IMR-90 (cell line): ENCODE measurements around the gene AUTS2. TPM values are rescaled to one million over a fixed set of nuclear protein-coding genes. Genes with fewer than 3 reads are reported as not detected.

Source experiments
- ATAC-seq: fragments of 200-7000 bp; cut with Tn5 transposase; 2 replicates; pipeline ENCODE4 v1.9.1; 2020; ENCODE audit warnings: low read depth, mild to moderate bottlenecking, moderate library complexity
- BruUV-seq: library from RNA; stranded (reverse); fragments of 400-500 nt; replicated peaks from 2 replicates; lab custom pipeline; 2021; lab: Mats Ljungman, UMichigan
- CTCF ChIA-PET: fragments of 300-600 bp; formaldehyde crosslinking; extraction: SDS; loops from one replicate; lab custom pipeline; 2021; ENCODE audit warnings: antibody characterized with exemption; lab: Yijun Ruan, JAX
- POLR2A ChIA-PET: fragments of 300-600 bp; sonication (Branson Sonifier 250); formaldehyde crosslinking; loops from one replicate; lab custom pipeline; 2022; ENCODE audit warnings: antibody characterized with exemption; ENCODE audit not compliant: unreplicated experiment; lab: Charles Lee
- DNase-seq: peaks from one replicate; pipeline ENCODE4 v3.0.0; 2013
- H2AFZ ChIP-seq: replicated peaks from 2 replicates; pipeline ENCODE3; 2013; ENCODE audit warnings: low read length, mild to moderate bottlenecking; ENCODE audit not compliant: poor library complexity
- H2AK5ac ChIP-seq: 2 replicates; pipeline ENCODE4 v1.6.1; 2013; ENCODE audit warnings: low read depth, low read length, inconsistent platforms
- H2AK9ac ChIP-seq: replicated peaks from 2 replicates; pipeline ENCODE3; 2013; ENCODE audit warnings: mild to moderate bottlenecking, low read depth, low read length, moderate library complexity; ENCODE audit not compliant: poor library complexity
- H2BK120ac ChIP-seq: 2 replicates; pipeline ENCODE4 v1.6.1; 2013; ENCODE audit warnings: low read depth, low read length, inconsistent platforms
- H2BK15ac ChIP-seq: 3 replicates; pipeline ENCODE4 v1.6.1; 2013; ENCODE audit warnings: low read depth, low read length, inconsistent platforms
- H2BK20ac ChIP-seq: 2 replicates; pipeline ENCODE4 v1.6.1; 2013; ENCODE audit warnings: low read depth, mild to moderate bottlenecking, inconsistent platforms, low read length, moderate library complexity
- H2BK5ac ChIP-seq: 2 replicates; pipeline ENCODE4 v1.6.1; 2013; ENCODE audit warnings: mild to moderate bottlenecking, low read depth, low read length, inconsistent platforms; ENCODE audit not compliant: poor library complexity, severe bottlenecking
- H3K14ac ChIP-seq: replicated peaks from 2 replicates; pipeline ENCODE4 v1.6.1; 2013; ENCODE audit warnings: low read depth, low read length, inconsistent platforms
- H3K18ac ChIP-seq: 2 replicates; pipeline ENCODE4 v1.6.1; 2013; ENCODE audit warnings: low read depth, low read length, control low read depth
- H3K23ac ChIP-seq: 2 replicates; pipeline ENCODE4 v1.6.1; 2013; ENCODE audit warnings: low read depth, low read length, inconsistent platforms
- H3K27ac ChIP-seq: 2 replicates; pipeline ENCODE4 v1.5.1; 2013; ENCODE audit warnings: mild to moderate bottlenecking, control low read depth, low read length; ENCODE audit not compliant: insufficient read depth
- H3K27me3 ChIP-seq: 2 replicates; pipeline ENCODE4 v1.6.1; 2013; ENCODE audit warnings: low read length; ENCODE audit not compliant: control insufficient read depth, insufficient read depth
- H3K36me3 ChIP-seq: 2 replicates; pipeline ENCODE4 v1.6.1; 2013; ENCODE audit warnings: low read length, mixed read lengths; ENCODE audit not compliant: control insufficient read depth, insufficient read depth
- H3K4ac ChIP-seq: 2 replicates; pipeline ENCODE4 v1.6.1; 2013; ENCODE audit warnings: low read depth, low read length, inconsistent platforms
- H3K4me1 ChIP-seq: 2 replicates; pipeline ENCODE4 v1.6.1; 2013; ENCODE audit warnings: low read length, mixed read lengths; ENCODE audit not compliant: control insufficient read depth, insufficient read depth
- H3K4me2 ChIP-seq: 2 replicates; pipeline ENCODE4 v1.6.1; 2013; ENCODE audit warnings: low read depth, mild to moderate bottlenecking, control low read depth, low read length, moderate library complexity
- H3K4me3 ChIP-seq: 2 replicates; pipeline ENCODE4 v1.5.1; 2013; ENCODE audit warnings: low read depth, mild to moderate bottlenecking, control low read depth, low read length, moderate library complexity; ENCODE audit not compliant: insufficient read depth
- H3K56ac ChIP-seq: 2 replicates; pipeline ENCODE4 v1.6.1; 2013; ENCODE audit warnings: low read length, inconsistent platforms; ENCODE audit not compliant: insufficient read depth; ENCODE audit errors: extremely low read depth
- H3K79me1 ChIP-seq, 2 experiments: 2 replicates each; pipeline ENCODE4 v1.6.1; 2013; ENCODE audit warnings: low read length in 2 of 2, inconsistent platforms in 1 of 2, low read depth in 1 of 2
- H3K9ac ChIP-seq: 2 replicates; pipeline ENCODE4 v1.6.1; 2013; ENCODE audit warnings: low read depth, low read length, control low read depth
- H3K9me1 ChIP-seq: 2 replicates; pipeline ENCODE4 v1.6.1; 2013; ENCODE audit warnings: low read length, inconsistent platforms; ENCODE audit not compliant: insufficient read depth
- H3K9me3 ChIP-seq: 2 replicates; pipeline ENCODE4 v1.6.1; 2013; ENCODE audit warnings: low read length; ENCODE audit not compliant: control insufficient read depth, insufficient read depth
- H4K20me1 ChIP-seq: 2 replicates; pipeline ENCODE4 v1.6.1; 2013; ENCODE audit warnings: low read length, inconsistent platforms; ENCODE audit not compliant: insufficient read depth
- H4K5ac ChIP-seq: 2 replicates; pipeline ENCODE4 v1.6.1; 2013; ENCODE audit warnings: mild to moderate bottlenecking, low read depth, low read length, control low read depth
- H4K8ac ChIP-seq, 2 experiments: 2 replicates each; pipeline ENCODE4 v1.6.1; 2013; ENCODE audit warnings: low read depth in 2 of 2, low read length in 2 of 2, control low read depth in 1 of 2, inconsistent platforms in 1 of 2
- H4K91ac ChIP-seq: 2 replicates; pipeline ENCODE4 v1.6.1; 2013; ENCODE audit warnings: low read depth, low read length, inconsistent platforms; ENCODE audit not compliant: insufficient read depth
- CEBPB ChIP-seq: IDR thresholded peaks from 2 replicates; pipeline ENCODE4 v1.6.1; 2012; ENCODE audit warnings: low read depth, low read length, improper control_type of control experiment
- CHD1 ChIP-seq: IDR thresholded peaks from 2 replicates; pipeline ENCODE4 v1.6.1; 2012; ENCODE audit warnings: low read depth, low read length, improper control_type of control experiment
- MAZ ChIP-seq: IDR thresholded peaks from 2 replicates; pipeline ENCODE4 v1.6.1; 2012; ENCODE audit warnings: low read depth, mild to moderate bottlenecking, low read length, improper control_type of control experiment, moderate library complexity, borderline replicate concordance
- RCOR1 ChIP-seq: IDR thresholded peaks from 2 replicates; pipeline ENCODE4 v1.6.1; 2012; ENCODE audit warnings: mild to moderate bottlenecking, low read length, improper control_type of control experiment; ENCODE audit not compliant: insufficient replicate concordance
- SMC3 ChIP-seq: fragments of 150-350 bp; IDR thresholded peaks from 2 replicates; pipeline ENCODE4 v1.6.1; 2016; ENCODE audit warnings: low read depth, mild to moderate bottlenecking, antibody characterized with exemption, low read length, moderate library complexity
- WGBS, 2 experiments: methylation state at CpG; one replicate each; pipeline versions ENCODE4 v1.1.5 to v1.1.7; 2013; ENCODE audit warnings: missing lambda C conversion rate in 2 of 2; ENCODE audit not compliant: insufficient read length in 1 of 2; ENCODE audit errors: extremely low coverage in 2 of 2; 5-methylcytosine and 5-hydroxymethylcytosine counted together
- dilution Hi-C: fragments of 300-500 bp; cut with HindIII; formaldehyde crosslinking; loops from one replicate; pipeline ENCODE4 v1.14.3; 2018; ENCODE audit warnings: low sequenced_read_pairs; ENCODE audit not compliant: unreplicated experiment
- in situ Hi-C: fragments of 300-500 bp; cut with MboI; formaldehyde crosslinking; loops from 3 replicates; pipeline ENCODE4 v1.14.3; 2019; ENCODE audit warnings: low sequenced_read_pairs, inconsistent platforms, mixed read lengths
- intact Hi-C: fragments of 100-400 bp; cut with micrococcal nuclease; formaldehyde crosslinking; loops from 2 replicates; pipeline ENCODE4 v1.10.0; 2022
- polyA plus RNA-seq, 3 experiments: library from polyadenylated mRNA; depleted of rRNA; stranded (reverse); fragments of >200 nt; gene quantifications; 2 replicates each; pipeline ENCODE4 v1.2.3, GENCODE V29; 2012; ENCODE audit warnings: low replicate concordance in 1 of 3
- total RNA-seq: library from RNA; depleted of rRNA; stranded (reverse); fragments of >200 nt; gene quantifications from 2 replicates; pipeline ENCODE4 v1.2.3, GENCODE V29; 2012

AUTS2 gene
- total and polyA plus RNA-seq, 2 of the 4 experiments (the other 2 are of a cell fraction): 0.90 to 3.0 TPM

- no peak overlapping the region for H2BK120ac ChIP-seq
- ChIA-PET CTCF (no interaction called here), POLR2A (no interaction called here)
- H3K18ac ChIP-seq: no peak overlapping the region
- no peak overlapping the region for H4K91ac ChIP-seq
- no peaks in the 10 kb centered on the region for H3K9me1 ChIP-seq
- WGBS, 2 experiments: 80% methylated on average over 1 of the region's 7 CpGs; no CpG with 5 or more reads in 1 of the 2 experiments
- H3K36me3 ChIP-seq: no peaks in the 10 kb centered on the region
- no peak overlapping the region for H3K56ac ChIP-seq
- no peak for TF ChIP-seq CEBPB
- TF ChIP-seq MAZ: no peak
- no peak for TF ChIP-seq RCOR1
- TF ChIP-seq CHD1: no peak
- no peak for TF ChIP-seq SMC3
- H2AK5ac ChIP-seq: no peak overlapping the region
- H2BK20ac ChIP-seq: no peak overlapping the region
- ATAC-seq (no peak), DNase-seq (no peak)
- no TSS peak for BruUV-seq
- dilution Hi-C loops (no loop called here), in situ Hi-C loops (no loop called here), intact Hi-C loops (no loop called here)
- H3K9ac ChIP-seq: no peak overlapping the region
- H2AK9ac ChIP-seq: no peak overlapping the region
- H4K5ac ChIP-seq: no peak overlapping the region
- H3K79me1 ChIP-seq: no peaks in the 10 kb centered on the region
- no peak overlapping the region for H3K27ac ChIP-seq
- H3K4me3 ChIP-seq: no peak overlapping the region
- H3K4ac ChIP-seq: no peak overlapping the region
- H2BK5ac ChIP-seq: no peak overlapping the region
- H3K4me2 ChIP-seq: no peak overlapping the region
- peaks cover 2% of the 10 kb centered on the region; the same call in 1 of the 2 replicates for H3K9me3 ChIP-seq
- no peak overlapping the region for H4K8ac ChIP-seq
- no peak overlapping the region for H2AFZ ChIP-seq
- no peak overlapping the region for H3K23ac ChIP-seq
- no peaks in the 10 kb centered on the region for H3K27me3 ChIP-seq
- H4K20me1 ChIP-seq: no peaks in the 10 kb centered on the region
- no peak overlapping the region for H2BK15ac ChIP-seq
- no peak overlapping the region for H3K14ac ChIP-seq
- H3K4me1 ChIP-seq: no peaks in the 10 kb centered on the region
Measured at GRCh38 chr7:69749372-69749979, 151.2 kb downstream of the AUTS2 start.
